DMS153 treated with DMSO at 0.1 percent for 48 hours (cell line): ENCODE data around the gene TMCC2.
"Not testable (repeated sequence)": the region's sequence is repeated elsewhere in the genome, so short reads cannot be mapped to it uniquely, and the experiment has no call there.

Experiments used
- DNase-seq: peaks from one replicate; lab custom pipeline; 2025; ENCODE audit not compliant: unreplicated experiment; lab: John Stamatoyannopoulos, UW

TMCC2 gene

GRCh38 chr1:205275133-205275532, 47.4 kb downstream of the TMCC2 start:
- DNase-seq: peak; percentile 83

GRCh38 chr1:205275916-205276688, 48.4 kb downstream of the TMCC2 start:
- DNase-seq: no peak

- no peak for DNase-seq
These were observed 48.9 kb downstream of the TMCC2 start for GRCh38 chr1:205276689-205277065.

GRCh38 chr1:205279986-205280385, 52.2 kb downstream of the TMCC2 start:
- no peak for DNase-seq

- not testable (repeated sequence) for DNase-seq
These were observed 53.1 kb downstream of the TMCC2 start for GRCh38 chr1:205280666-205281395.

DNA sequence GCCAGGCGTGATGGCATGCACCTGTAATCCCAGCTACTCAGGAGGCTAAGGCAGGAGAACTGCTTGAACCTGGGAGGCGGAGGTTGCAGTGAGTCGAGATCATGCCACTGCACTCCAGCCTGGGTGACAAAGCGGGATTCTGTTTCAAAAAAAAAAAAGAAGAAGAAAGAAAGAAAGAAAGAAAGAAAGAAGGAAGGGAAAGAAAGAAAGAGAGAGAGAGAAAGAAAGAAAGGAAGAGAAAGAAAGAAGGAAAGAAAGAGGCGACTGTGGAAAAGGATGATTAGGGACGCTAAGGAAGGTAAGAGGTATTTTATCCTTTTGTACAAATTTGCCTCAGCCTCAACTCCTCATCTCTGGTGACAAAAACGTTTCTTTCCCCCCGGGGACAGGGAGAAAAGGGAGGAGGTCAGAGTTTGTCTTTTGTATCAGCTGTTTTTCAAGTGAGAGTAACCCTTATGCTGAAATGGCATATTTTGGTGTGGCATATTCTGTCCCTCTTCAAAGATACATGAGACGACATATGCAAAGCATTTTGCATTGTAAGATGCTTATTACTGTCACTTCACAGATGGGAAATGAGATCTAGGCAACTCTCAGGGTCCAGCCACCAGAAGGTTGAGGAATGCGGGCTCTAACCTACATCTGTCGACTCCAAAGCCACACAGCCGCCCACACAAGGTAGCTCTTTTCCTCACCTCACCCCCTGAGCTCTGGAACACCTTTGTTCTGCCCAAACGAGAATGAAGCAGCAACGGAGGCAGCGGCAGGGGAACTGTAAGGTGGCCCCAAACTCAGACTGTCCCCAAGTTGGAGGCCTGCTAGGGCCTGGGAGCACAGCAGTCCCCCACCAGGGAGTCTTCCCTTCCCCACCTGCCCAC, 55.8 kb downstream of the TMCC2 start:
- DNase-seq: no peak

GRCh38 chr1:205284420-205285144, 56.8 kb downstream of the TMCC2 start:
- DNase-seq: peak; percentile 94

GRCh38 chr1:205285381-205286101, 57.8 kb downstream of the TMCC2 start:
- DNase-seq: no peak

- no peak for DNase-seq
These were observed 58.7 kb downstream of the TMCC2 start for GRCh38 chr1:205286335-205286950.

DNA sequence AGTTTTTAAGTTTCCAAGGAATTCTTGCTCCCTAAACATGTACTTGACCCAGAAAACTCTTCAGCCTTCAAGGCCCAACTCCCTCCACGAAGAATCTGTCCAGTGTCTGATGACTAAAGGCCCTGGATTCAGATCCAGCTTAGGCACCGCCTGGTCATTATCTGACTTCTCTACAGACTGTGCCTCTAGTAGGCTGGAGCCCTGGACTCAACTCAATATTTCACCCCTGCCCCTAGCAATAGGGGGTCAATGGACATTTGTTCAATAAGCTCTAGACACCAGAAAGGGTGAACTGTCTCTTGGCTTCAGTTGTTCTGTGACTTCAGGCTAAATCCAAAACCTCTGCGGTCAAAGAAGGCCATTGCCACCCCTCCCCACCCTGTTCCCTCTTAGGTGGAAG, 59.3 kb downstream of the TMCC2 start:
- DNase-seq: no peak

GRCh38 chr1:205287767-205288559, 60.2 kb downstream of the TMCC2 start:
- no peak for DNase-seq

DNA sequence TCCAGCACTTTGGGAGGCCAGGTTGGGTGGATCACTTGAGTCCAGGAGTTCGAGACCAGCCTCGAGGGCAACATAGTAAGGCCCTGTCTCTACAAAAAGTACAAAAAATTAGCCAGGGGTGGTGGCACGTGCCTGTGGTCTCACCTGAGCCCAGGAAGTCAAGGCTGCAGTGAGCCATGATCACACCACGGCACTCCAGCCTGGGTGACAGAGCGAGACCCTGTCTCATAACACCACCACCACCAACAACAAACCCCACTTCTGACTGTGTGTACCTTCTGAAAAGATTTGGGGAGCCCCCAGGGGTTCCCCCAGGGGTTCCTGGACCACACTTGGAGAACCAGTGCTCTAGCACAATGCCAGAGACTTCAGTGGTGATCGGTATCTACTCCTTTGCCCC, 63.9 kb downstream of the TMCC2 start:
- no peak for DNase-seq

DNA sequence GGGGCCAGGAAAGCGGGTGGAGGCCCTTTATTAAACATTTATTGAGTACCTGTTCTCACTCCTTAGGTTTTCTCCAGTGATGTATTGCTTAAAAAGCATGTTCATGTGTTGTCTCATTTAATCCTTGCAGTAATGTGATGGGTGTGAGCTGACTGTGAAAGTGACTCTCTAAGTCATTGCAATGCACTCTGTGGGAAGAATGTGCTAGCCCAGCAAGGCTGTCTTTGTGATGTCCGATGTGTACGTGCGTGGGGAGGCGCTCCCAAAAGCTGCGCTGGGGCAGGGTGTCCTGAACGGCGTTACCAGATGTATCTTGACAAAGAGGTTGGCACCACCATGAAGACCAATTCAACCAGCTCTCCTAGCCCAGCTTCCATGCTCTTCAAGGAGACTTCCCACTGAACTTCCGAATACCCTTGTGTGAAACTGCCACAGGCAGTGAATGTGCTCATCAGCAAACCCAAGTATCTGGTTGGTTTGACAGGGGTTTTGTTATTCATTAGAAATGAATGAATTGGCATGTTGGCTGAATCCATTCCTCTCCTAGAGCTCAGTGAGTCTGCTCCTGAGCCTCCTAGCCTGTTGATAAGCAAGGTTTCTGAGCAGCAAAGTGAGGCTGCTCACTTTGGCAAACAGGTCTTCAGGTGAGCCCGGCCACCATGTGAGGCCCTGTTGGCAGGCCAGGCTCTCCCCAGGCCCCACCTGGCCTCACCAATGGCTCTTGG, 65.8 kb downstream of the TMCC2 start:
- DNase-seq: no peak

- no peak for DNase-seq
These were observed 66.6 kb downstream of the TMCC2 start for GRCh38 chr1:205294175-205294917.

DNA sequence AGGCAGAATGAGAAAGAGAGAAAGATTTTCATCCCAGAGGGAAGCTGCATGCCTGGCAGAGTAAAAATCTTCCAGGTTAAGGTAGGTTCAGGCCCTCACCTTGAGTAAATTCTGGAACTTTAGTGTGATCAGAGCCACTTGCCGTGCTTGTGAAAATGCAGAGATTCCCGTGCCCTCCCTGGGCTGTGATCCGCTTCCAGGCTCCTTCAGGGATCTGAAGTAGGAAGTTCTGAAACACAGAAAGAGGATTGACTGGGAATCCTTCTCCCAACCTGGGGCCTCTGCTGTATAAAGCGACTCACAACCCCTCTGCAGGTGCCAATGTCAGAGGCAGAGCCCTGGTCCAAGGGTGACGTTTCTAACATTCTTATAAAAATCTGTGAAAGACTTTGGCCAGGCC, 67.2 kb downstream of the TMCC2 start:
- no peak for DNase-seq

- no peak for DNase-seq
These were observed 68.4 kb downstream of the TMCC2 start for GRCh38 chr1:205296154-205296553.

- DNase-seq: not testable (repeated sequence)
These were observed 69.9 kb downstream of the TMCC2 start for GRCh38 chr1:205297546-205298177.
